B cell (primary cell): ENCODE data around the gene HTR2A. TPM values are rescaled to one million over a fixed set of nuclear protein-coding genes. Genes with fewer than 3 reads are reported as not detected.

Source experiments
- ATAC-seq: fragments of 200-7000 bp; cut with Tn5 transposase; one replicate; pipeline ENCODE4 v1.10.0; 2021; ENCODE audit warnings: low read depth, mild to moderate bottlenecking, moderate number of reproducible peaks, moderate library complexity
- CTCF ChIA-PET: fragments of 350-600 bp; sonication (Branson Sonifier 250); formaldehyde crosslinking; loops from one replicate; lab custom pipeline; 2021; ENCODE audit warnings: antibody characterized with exemption, inconsistent platforms; lab: Charles Lee
- POLR2A ChIA-PET: fragments of 350-600 bp; sonication (Branson Sonifier 250); formaldehyde crosslinking; loops from one replicate; lab custom pipeline; 2021; ENCODE audit warnings: antibody characterized with exemption; lab: Charles Lee
- DNase-seq: peaks from one replicate; pipeline ENCODE4 v3.0.0; 2013
- H2AFZ ChIP-seq: 2 replicates; pipeline ENCODE4 v1.6.1; 2012; ENCODE audit warnings: mild to moderate bottlenecking, low read depth, low read length; ENCODE audit not compliant: insufficient read depth, poor library complexity, severe bottlenecking
- H3K27ac ChIP-seq, 2 donors: 1 replicate in 1 of 2; 2 replicates in 1 of 2; pipeline ENCODE4 v1.5.1; 2012 to 2013; ENCODE audit warnings: low read length in 2 of 2, mild to moderate bottlenecking in 2 of 2, moderate library complexity in 1 of 2
- H3K27me3 ChIP-seq, 4 experiments: fragments of 200-600 bp in 1 of 4; sonication (generic) in 1 of 4; replicated peaks in 1 of 4; 1 replicate in 2 of 4; 2 replicates in 2 of 4; pipeline versions ENCODE4 v1.6.1 to v1.7.0; 2013 to 2016; ENCODE audit warnings: low read length in 3 of 4, mild to moderate bottlenecking in 2 of 4, mixed read lengths in 1 of 4, moderate library complexity in 1 of 4; ENCODE audit not compliant: insufficient read depth in 4 of 4, control insufficient read depth in 3 of 4; ENCODE audit errors: control extremely low read depth in 1 of 4
- H3K36me3 ChIP-seq, 2 experiments: replicated peaks in 1 of 2; 1 replicate in 1 of 2; 2 replicates in 1 of 2; pipeline versions ENCODE4 v1.6.1 to v1.7.1; 2013; ENCODE audit warnings: low read length in 1 of 2; ENCODE audit not compliant: insufficient read depth in 2 of 2, control insufficient read depth in 1 of 2; ENCODE audit errors: control extremely low read depth in 1 of 2, extremely low read depth in 1 of 2
- H3K4me1 ChIP-seq, 2 donors: fragments of 200-600 bp in 1 of 2; sonication (generic) in 1 of 2; 1 replicate in 1 of 2; 2 replicates in 1 of 2; pipeline versions ENCODE4 v1.5.1 to v1.6.1; 2013 to 2017; ENCODE audit warnings: low read length in 2 of 2; ENCODE audit not compliant: control insufficient read depth in 2 of 2, insufficient read depth in 2 of 2
- H3K4me2 ChIP-seq: replicated peaks from 2 replicates; pipeline ENCODE3; 2012; ENCODE audit warnings: mild to moderate bottlenecking, low read depth, low read length; ENCODE audit not compliant: poor library complexity, severe bottlenecking
- H3K4me3 ChIP-seq, 5 experiments: fragments of 200-600 bp in 1 of 5; sonication (generic) in 1 of 5; 1 replicate in 3 of 5; 2 replicates in 2 of 5; pipeline versions ENCODE4 v1.5.1 to v1.7.0; 2011 to 2016; ENCODE audit warnings: low read length in 4 of 5, mild to moderate bottlenecking in 4 of 5, low read depth in 2 of 5, control low read depth in 1 of 5, moderate library complexity in 1 of 5; ENCODE audit not compliant: insufficient read depth in 1 of 5; ENCODE audit errors: control extremely low read depth in 1 of 5, extremely low read depth in 1 of 5
- H3K79me2 ChIP-seq: fragments of 200-600 bp; sonication (generic); one replicate; pipeline ENCODE4 v1.6.0; 2016; ENCODE audit warnings: low read length; ENCODE audit not compliant: control insufficient read depth, insufficient read depth
- H3K9ac ChIP-seq: fragments of 200-600 bp; sonication (generic); 2 replicates; pipeline ENCODE4 v1.6.1; 2017; ENCODE audit warnings: mild to moderate bottlenecking, low read length, moderate library complexity
- H3K9me3 ChIP-seq, 3 donors: one replicate each; pipeline versions ENCODE4 v1.6.1 to v1.7.1; 2013; ENCODE audit warnings: low read length in 2 of 3; ENCODE audit not compliant: control insufficient read depth in 2 of 3, insufficient read depth in 1 of 3; ENCODE audit errors: control extremely low read depth in 1 of 3
- H4K20me1 ChIP-seq: 2 replicates; pipeline ENCODE4 v1.6.0; 2012; ENCODE audit warnings: mild to moderate bottlenecking, low read length; ENCODE audit not compliant: insufficient read depth, control insufficient read depth, poor library complexity, severe bottlenecking
- H3K27ac Mint-ChIP-seq: one replicate; pipeline ENCODE4 v1.8.0; 2021; ENCODE audit warnings: mixed read lengths
- H3K27me3 Mint-ChIP-seq: one replicate; pipeline ENCODE4 v1.8.0; 2021; ENCODE audit warnings: mixed read lengths
- H3K4me1 Mint-ChIP-seq: one replicate; pipeline ENCODE4 v1.8.0; 2021; ENCODE audit warnings: mixed read lengths
- H3K4me3 Mint-ChIP-seq: one replicate; pipeline ENCODE4 v1.8.0; 2021; ENCODE audit warnings: mixed read lengths
- H3K9me3 Mint-ChIP-seq: one replicate; pipeline ENCODE4 v1.8.0; 2022; ENCODE audit warnings: mixed read lengths; ENCODE audit not compliant: insufficient read depth
- CTCF ChIP-seq: fragments of 200-600 bp; IDR thresholded peaks from one replicate; pipeline ENCODE4 v1.8.0; 2022; ENCODE audit warnings: antibody characterized with exemption, mild to moderate bottlenecking
- EZH2 ChIP-seq: IDR thresholded peaks from 2 replicates; pipeline ENCODE4 v1.6.1; 2012; ENCODE audit warnings: borderline replicate concordance, low read depth, mild to moderate bottlenecking, moderate library complexity, low read length; ENCODE audit not compliant: insufficient read depth, poor library complexity, severe bottlenecking
- WGBS: methylation state at CpG from one replicate; pipeline ENCODE4 v1.1.5; 2013; ENCODE audit warnings: missing lambda C conversion rate; ENCODE audit not compliant: insufficient coverage; 5-methylcytosine and 5-hydroxymethylcytosine counted together
- intact Hi-C: fragments of 100-400 bp; cut with micrococcal nuclease; formaldehyde crosslinking; loops from one replicate; pipeline ENCODE4 v1.10.0; 2022
- polyA plus RNA-seq: library from polyadenylated mRNA; depleted of rRNA; stranded (reverse); fragments of >200 nt; gene quantifications from 2 replicates; pipeline ENCODE4 v1.2.3, GENCODE V29; 2012
- total RNA-seq, 2 donors: library from RNA; stranded (reverse); fragments of 120-200 nt in 1 of 2; gene quantifications; 1 replicate in 1 of 2; 2 replicates in 1 of 2; pipeline versions ENCODE4 v1.2.3 to v1.2.4, GENCODE V29; 2013 to 2022

The HTR2A gene
- total and polyA plus RNA-seq, 2 donors (not counting 1 experiment from before 2014, with no cell fraction given): not detected

- no peaks in the 10 kb centered on the region for H3K4me1 Mint-ChIP-seq
- no peaks in the 10 kb centered on the region for H3K27me3 ChIP-seq
- H3K36me3 ChIP-seq: no peaks in the 10 kb centered on the region
- DNase-seq: peak; percentile 61
- ATAC-seq: no peak
- no peaks in the 10 kb centered on the region for H3K4me1 ChIP-seq
- no peak overlapping the region for H3K4me3 Mint-ChIP-seq
- no peak overlapping the region for H2AFZ ChIP-seq
- H3K4me2 ChIP-seq: no peak overlapping the region
- no peak overlapping the region for H3K27ac Mint-ChIP-seq
- WGBS: no CpG with 5 or more reads among the region's 5 CpGs
- no peaks in the 10 kb centered on the region for H3K9me3 Mint-ChIP-seq
- H3K27me3 Mint-ChIP-seq: peaks cover 13% of the 10 kb centered on the region
- ChIA-PET CTCF (interaction anchor here (0.6 to 3.8 kb wide), 13 partner anchors 13 to 1939 kb away, joined by 3 to 31 read pairs (median 3); no protein-coding TSS in a partner anchor), POLR2A (no interaction called here)
- no peak overlapping the region for H3K9ac ChIP-seq
- TF ChIP-seq EZH2: no peak
- peak; percentile 93 for TF ChIP-seq CTCF
- H3K4me3 ChIP-seq: no peak overlapping the region
- H3K9me3 ChIP-seq: no peaks in the 10 kb centered on the region
- H3K79me2 ChIP-seq: no peaks in the 10 kb centered on the region
- no peaks in the 10 kb centered on the region for H4K20me1 ChIP-seq
- intact Hi-C loops: loop anchor here (5.0 kb wide), 1 partner anchor 766 kb away; no protein-coding TSS in a partner anchor
- H3K27ac ChIP-seq: no peak overlapping the region
These were observed 65.2 kb downstream of the HTR2A start for GRCh38 chr13:46831588-46832194.

GRCh38 chr13:46830405-46831005 lies 66.3 kb downstream of the HTR2A start:
- DNase-seq (no peak), ATAC-seq (no peak)
- H3K9me3 ChIP-seq: no peaks in the 10 kb centered on the region
- no peak for TF ChIP-seq EZH2
- TF ChIP-seq CTCF: no peak
- H3K27ac ChIP-seq: no peak overlapping the region
- H3K27ac Mint-ChIP-seq: no peak overlapping the region
- H3K4me1 Mint-ChIP-seq: no peaks in the 10 kb centered on the region
- peaks cover 13% of the 10 kb centered on the region for H3K27me3 Mint-ChIP-seq
- no peak overlapping the region for H2AFZ ChIP-seq
- no peak overlapping the region for H3K4me3 ChIP-seq
- no peaks in the 10 kb centered on the region for H3K27me3 ChIP-seq
- ChIA-PET POLR2A (no interaction called here), CTCF (interaction anchor here (0.6 to 3.8 kb wide), 5 partner anchors 46 to 1940 kb away, joined by 3 to 31 read pairs (median 3); no protein-coding TSS in a partner anchor)
- H4K20me1 ChIP-seq: no peaks in the 10 kb centered on the region
- H3K4me1 ChIP-seq: no peaks in the 10 kb centered on the region
- no peaks in the 10 kb centered on the region for H3K79me2 ChIP-seq
- intact Hi-C loops: loop anchor here (5.0 kb wide), 1 partner anchor 767 kb away; no protein-coding TSS in a partner anchor
- no peak overlapping the region for H3K4me3 Mint-ChIP-seq
- no peak overlapping the region for H3K4me2 ChIP-seq
- H3K9me3 Mint-ChIP-seq: no peaks in the 10 kb centered on the region
- no peak overlapping the region for H3K9ac ChIP-seq
- no peaks in the 10 kb centered on the region for H3K36me3 ChIP-seq
